ENCODE measurements around the gene MRGPRX1. TPM values are rescaled to one million over a fixed set of nuclear protein-coding genes. Genes with fewer than 3 reads are reported as not detected.

MRGPRX1 gene
- total and polyA plus RNA-seq, 2 donors (not counting 3 experiments of a cell fraction or from before 2014, with no cell fraction given) = not detected

DNA sequence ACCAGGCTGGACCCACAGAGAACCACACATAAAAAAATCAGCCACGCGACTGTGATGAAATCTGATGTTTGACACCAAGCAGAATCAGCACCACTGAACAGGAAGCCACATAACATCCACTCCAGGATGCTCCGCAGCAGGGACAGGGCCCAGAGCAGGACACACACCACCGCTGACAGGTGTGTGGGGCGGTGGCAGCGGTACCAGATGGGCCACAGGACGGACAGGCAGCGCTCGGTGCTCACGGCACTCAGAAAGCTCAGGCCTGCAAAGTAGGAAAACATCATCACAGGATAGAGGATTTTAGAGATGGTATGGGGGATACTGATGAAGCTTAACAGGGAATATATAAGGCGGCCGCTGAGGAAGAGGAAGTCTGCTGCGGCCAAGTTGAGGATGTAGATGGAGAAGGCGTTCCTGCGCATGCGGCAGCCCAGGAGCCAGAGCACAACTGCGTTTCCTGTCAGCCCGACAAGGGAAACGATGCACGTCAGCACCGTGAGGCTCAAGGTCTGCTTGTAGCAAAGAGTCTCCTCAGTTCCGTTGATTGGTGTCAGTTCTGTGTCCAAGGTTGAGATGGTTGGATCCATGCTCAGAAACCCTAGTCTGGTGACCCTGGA, 4.9 kb downstream of the MRGPRX1 start:
- intact Hi-C loops (cut with micrococcal nuclease) (no loop called here), dilution Hi-C loops (cut with MboI; ENCODE audit: extremely low pct_ligation_motif_present, low sequenced_read_pairs) (no loop called here)
- Histone ChIP-seq H3K9ac (replicated peaks; ENCODE audit: extremely low read depth, insufficient read depth, low read length) (no peak overlapping the region), H3K4me3 (replicated peaks in 1 of 3; ENCODE audit: insufficient read depth in 1 of 3, low read depth in 1 of 3, low read length in 3 of 3) (no peak overlapping the region), H3K36me3 (ENCODE audit: control insufficient read depth in 2 of 2, extremely low read depth in 1 of 2, insufficient read depth in 2 of 2, low read length in 2 of 2) (no peaks in the 10 kb centered on the region), H4K20me1 (replicated peaks; ENCODE audit: control insufficient read depth, extremely low read depth, insufficient read depth, low read length) (no peaks in the 10 kb centered on the region), H3K27me3 (ENCODE audit: control insufficient read depth in 2 of 2, insufficient read depth in 2 of 2, low read length in 2 of 2) (peaks cover 0 to 18% of the 10 kb centered on the region in 2 experiments), H2AFZ (ENCODE audit: low read depth, low read length) (no peak overlapping the region), H3K79me2 (ENCODE audit: control insufficient read depth, insufficient read depth, low read length) (no peaks in the 10 kb centered on the region), H3K27ac (ENCODE audit: insufficient read depth, low read depth, low read length) (no peak overlapping the region), H3K9me3 (replicated peaks; ENCODE audit: control insufficient read depth, insufficient read depth, low read length) (no peaks in the 10 kb centered on the region), H3K4me1 (ENCODE audit: control insufficient read depth, extremely low read depth, insufficient read depth, low read length) (no peaks in the 10 kb centered on the region), H3K4me2 (ENCODE audit: insufficient read depth, low read length) (no peak overlapping the region), H3K9me1 (replicated peaks; ENCODE audit: control insufficient read depth, extremely low read depth, insufficient read depth, low read length) (no peaks in the 10 kb centered on the region)
- TF ChIP-seq POLR2AphosphoS5 (IDR thresholded peaks at IDR 0.05; ENCODE audit: insufficient read depth, low read depth, low read length) (no peak), MYC (IDR thresholded peaks at IDR 0.05; ENCODE audit: low read depth, low read length) (no peak), POLR2A (IDR thresholded peaks at IDR 0.05; ENCODE audit: low read depth, low read length) (no peak), CTCF (IDR thresholded peaks at IDR 0.05; ENCODE audit: extremely low read depth in 1 of 2, insufficient read depth in 1 of 2, low read depth in 1 of 2, low read length in 2 of 2) (no peak), EZH2 (IDR thresholded peaks at IDR 0.05; ENCODE audit: borderline replicate concordance, low read depth, low read length, severe bottlenecking) (no peak), GATA2 (IDR thresholded peaks at IDR 0.05; ENCODE audit: insufficient read depth, insufficient read length, low read depth, low read length) (no peak), FOS (IDR thresholded peaks at IDR 0.05; ENCODE audit: borderline replicate concordance, insufficient read depth, low read length) (no peak), JUN (IDR thresholded peaks at IDR 0.05; ENCODE audit: borderline replicate concordance, insufficient read depth, insufficient read length, low read depth) (no peak)
- TF ChIP-seq, protein P1, sequence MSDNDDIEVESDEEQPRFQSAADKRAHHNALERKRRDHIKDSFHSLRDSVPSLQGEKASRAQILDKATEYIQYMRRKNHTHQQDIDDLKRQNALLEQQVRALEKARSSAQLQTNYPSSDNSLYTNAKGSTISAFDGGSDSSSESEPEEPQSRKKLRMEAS (IDR thresholded peaks at IDR 0.05; ENCODE audit: insufficient read depth, insufficient read length) = no peak
- DNase-seq (ENCODE audit: low read depth, low spot score) = no peak
- POLR2A ChIA-PET = no interaction called here
- no TSS peak for BruUV-seq (replicated peaks)
- FAIRE-seq = no peak
- CTCF ChIA-PET = no interaction called here

Data from endothelial cell of umbilical vein (primary cell).